Prostate gland (tissue), 2 donors: Measurements from ENCODE around the gene NNT.

Experiments used
- POLR2A ChIP-seq: fragments of 450-650 bp; IDR thresholded peaks from one replicate; pipeline ENCODE4 v1.6.1; 2016; ENCODE audit warnings: antibody characterized with exemption, mild to moderate bottlenecking
- TF ChIP-seq, protein P1 (sequence below), 4 experiments: fragments of 200-600 bp in 2 of 4; fragments of 450-650 bp in 2 of 4; sonication (generic) in 2 of 4; IDR thresholded peaks; 1 replicate in 3 of 4; 2 replicates in 1 of 4; pipeline ENCODE4 v1.5.1; 2016 to 2019; ENCODE audit warnings: antibody characterized with exemption in 4 of 4, mild to moderate bottlenecking in 2 of 4, moderate library complexity in 2 of 4

DNA sequence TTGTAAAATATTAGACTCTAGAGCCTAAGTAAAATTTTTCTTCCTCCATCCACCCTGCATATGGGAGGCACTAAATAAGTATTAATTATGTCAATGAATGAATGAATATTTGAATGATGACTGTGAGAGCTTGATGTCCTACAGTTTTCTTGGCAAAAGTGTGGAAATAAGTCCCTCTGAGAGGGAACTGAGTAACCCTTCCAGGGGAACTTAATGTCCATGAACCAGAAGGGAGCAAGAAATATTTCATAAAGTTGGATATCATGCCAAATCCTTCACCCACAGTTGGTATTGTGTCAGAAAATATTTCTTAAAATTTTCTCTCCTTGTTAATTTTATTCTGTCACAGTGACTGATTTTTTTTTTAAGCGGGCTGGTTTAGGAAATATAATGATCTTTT is 36.6 kb downstream of the NNT start:
- TF ChIP-seq, protein P1, sequence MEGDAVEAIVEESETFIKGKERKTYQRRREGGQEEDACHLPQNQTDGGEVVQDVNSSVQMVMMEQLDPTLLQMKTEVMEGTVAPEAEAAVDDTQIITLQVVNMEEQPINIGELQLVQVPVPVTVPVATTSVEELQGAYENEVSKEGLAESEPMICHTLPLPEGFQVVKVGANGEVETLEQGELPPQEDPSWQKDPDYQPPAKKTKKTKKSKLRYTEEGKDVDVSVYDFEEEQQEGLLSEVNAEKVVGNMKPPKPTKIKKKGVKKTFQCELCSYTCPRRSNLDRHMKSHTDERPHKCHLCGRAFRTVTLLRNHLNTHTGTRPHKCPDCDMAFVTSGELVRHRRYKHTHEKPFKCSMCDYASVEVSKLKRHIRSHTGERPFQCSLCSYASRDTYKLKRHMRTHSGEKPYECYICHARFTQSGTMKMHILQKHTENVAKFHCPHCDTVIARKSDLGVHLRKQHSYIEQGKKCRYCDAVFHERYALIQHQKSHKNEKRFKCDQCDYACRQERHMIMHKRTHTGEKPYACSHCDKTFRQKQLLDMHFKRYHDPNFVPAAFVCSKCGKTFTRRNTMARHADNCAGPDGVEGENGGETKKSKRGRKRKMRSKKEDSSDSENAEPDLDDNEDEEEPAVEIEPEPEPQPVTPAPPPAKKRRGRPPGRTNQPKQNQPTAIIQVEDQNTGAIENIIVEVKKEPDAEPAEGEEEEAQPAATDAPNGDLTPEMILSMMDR (IDR thresholded peaks at IDR 0.05) = no peak
- no peak for TF ChIP-seq POLR2A
